GM23338 (cell line): ENCODE data around the gene NENF. TPM values are rescaled to one million over a fixed set of nuclear protein-coding genes. Genes with fewer than 3 reads are reported as not detected.

Experiments
- ATAC-seq: fragments of 200-7000 bp; cut with Tn5 transposase; 3 replicates; pipeline ENCODE4 v1.9.1; 2020
- DNase-seq: peaks from one replicate; pipeline ENCODE4 v3.0.0-alpha.2; 2015; ENCODE audit warnings: low spot score
- H2AFZ ChIP-seq: fragments of 200-600 bp; sonication (generic); 2 replicates; pipeline ENCODE4 v1.8.0; 2016; ENCODE audit warnings: antibody characterized with exemption, mild to moderate bottlenecking, moderate library complexity
- H3F3A ChIP-seq: fragments of 200-600 bp; sonication (generic); replicated peaks from 2 replicates; pipeline ENCODE4 v1.8.0; 2017; ENCODE audit warnings: antibody characterized with exemption, mixed run types, low read depth
- H3K27ac ChIP-seq: fragments of 200-600 bp; sonication (generic); 2 replicates; pipeline ENCODE4 v1.6.1; 2016; ENCODE audit warnings: low read depth
- H3K27me3 ChIP-seq: fragments of 200-600 bp; sonication (generic); 2 replicates; pipeline ENCODE4 v1.8.0; 2016; ENCODE audit warnings: mild to moderate bottlenecking, mixed run types, moderate library complexity; ENCODE audit not compliant: insufficient read depth
- H3K36me3 ChIP-seq: fragments of 200-600 bp; sonication (generic); 2 replicates; pipeline ENCODE4 v1.8.0; 2016; ENCODE audit warnings: mild to moderate bottlenecking; ENCODE audit not compliant: insufficient read depth
- H3K4me1 ChIP-seq: fragments of 200-600 bp; sonication (generic); 2 replicates; pipeline ENCODE4 v1.8.0; 2016; ENCODE audit warnings: mild to moderate bottlenecking, moderate library complexity; ENCODE audit not compliant: insufficient read depth
- H3K4me2 ChIP-seq: fragments of 200-600 bp; sonication (generic); 2 replicates; pipeline ENCODE4 v1.7.1; 2017; ENCODE audit warnings: mixed run types
- H3K4me3 ChIP-seq: fragments of 200-600 bp; sonication (generic); 2 replicates; pipeline ENCODE4 v1.6.1; 2016; ENCODE audit warnings: mixed run types
- H3K79me2 ChIP-seq: fragments of 200-600 bp; sonication (generic); replicated peaks from 2 replicates; pipeline ENCODE4 v1.8.0; 2017; ENCODE audit warnings: mild to moderate bottlenecking; ENCODE audit not compliant: insufficient read depth
- H3K9me2 ChIP-seq: fragments of 200-600 bp; sonication (generic); 2 replicates; pipeline ENCODE4 v1.8.0; 2017; ENCODE audit not compliant: insufficient read depth
- H4K20me1 ChIP-seq: fragments of 200-600 bp; sonication (generic); replicated peaks from 2 replicates; pipeline ENCODE4 v1.8.0; 2017; ENCODE audit warnings: mild to moderate bottlenecking; ENCODE audit not compliant: insufficient read depth
- H3K27ac Mint-ChIP-seq: 2 replicates; pipeline ENCODE4 v1.8.0; 2020; ENCODE audit warnings: inconsistent platforms, mild to moderate bottlenecking, moderate library complexity, mixed read lengths
- H3K27me3 Mint-ChIP-seq: 3 replicates; pipeline ENCODE4 v1.8.0; 2022; ENCODE audit warnings: low read depth, mild to moderate bottlenecking, moderate library complexity, mixed read lengths, inconsistent platforms; ENCODE audit not compliant: insufficient read depth, poor library complexity
- H3K36me3 Mint-ChIP-seq: 3 replicates; pipeline ENCODE4 v1.8.0; 2021; ENCODE audit warnings: low read depth, mild to moderate bottlenecking, inconsistent platforms, moderate library complexity, mixed read lengths
- H3K4me1 Mint-ChIP-seq: 3 replicates; pipeline ENCODE4 v1.8.0; 2020; ENCODE audit warnings: mild to moderate bottlenecking, inconsistent platforms, mixed read lengths
- H3K4me3 Mint-ChIP-seq: 3 replicates; pipeline ENCODE4 v1.8.0; 2021; ENCODE audit warnings: moderate library complexity, mild to moderate bottlenecking, inconsistent platforms, mixed read lengths
- H3K9me3 Mint-ChIP-seq: 3 replicates; pipeline ENCODE4 v1.8.0; 2020; ENCODE audit warnings: moderate library complexity, mild to moderate bottlenecking, inconsistent platforms, mixed read lengths
- JUNB ChIP-seq: IDR thresholded peaks from one replicate; pipeline ENCODE4 v1.6.1; 2016; ENCODE audit warnings: antibody characterized with exemption; ENCODE audit not compliant: unreplicated experiment
- POLR2AphosphoS5 ChIP-seq: IDR thresholded peaks from 2 replicates; pipeline ENCODE4 v1.6.1; 2016; ENCODE audit warnings: antibody characterized with exemption, low read depth
- REST ChIP-seq: IDR thresholded peaks from one replicate; pipeline ENCODE4 v1.6.1; 2018; ENCODE audit warnings: antibody characterized with exemption; ENCODE audit not compliant: unreplicated experiment
- polyA plus RNA-seq: library from polyadenylated mRNA; unstranded; fragments of >200 nt; fragmentation: Nextera tagmentation; extraction: Ambion mirVana; gene quantifications from 2 replicates; pipeline ENCODE4 v1.2.1, GENCODE V29; 2016
- total RNA-seq: library from RNA; depleted of rRNA; stranded (reverse); fragments of >200 nt; shearing (Covaris generic); gene quantifications from 2 replicates; pipeline ENCODE4 v1.2.3, GENCODE V29; 2014
- TF ChIP-seq, protein P1 (sequence below): fragments of 250-450 bp; sonication (Bioruptor Pico); IDR thresholded peaks from 2 replicates; pipeline ENCODE4 v1.5.0; 2020; ENCODE audit warnings: mild to moderate bottlenecking, moderate library complexity
- TF ChIP-seq, protein P2 (sequence below), 2 experiments: fragments of 200-600 bp in 1 of 2; sonication (generic) in 1 of 2; conservative IDR thresholded peaks; 2 replicates each; pipeline versions ENCODE4 v1.5.1 to v1.6.1; 2016 to 2017; ENCODE audit warnings: antibody characterized with exemption in 2 of 2, low read depth in 2 of 2, mild to moderate bottlenecking in 2 of 2, moderate library complexity in 1 of 2

NENF gene
- total and polyA plus RNA-seq, 2 experiments from 2014 or later = 27.6 to 60.7 TPM

DNA sequence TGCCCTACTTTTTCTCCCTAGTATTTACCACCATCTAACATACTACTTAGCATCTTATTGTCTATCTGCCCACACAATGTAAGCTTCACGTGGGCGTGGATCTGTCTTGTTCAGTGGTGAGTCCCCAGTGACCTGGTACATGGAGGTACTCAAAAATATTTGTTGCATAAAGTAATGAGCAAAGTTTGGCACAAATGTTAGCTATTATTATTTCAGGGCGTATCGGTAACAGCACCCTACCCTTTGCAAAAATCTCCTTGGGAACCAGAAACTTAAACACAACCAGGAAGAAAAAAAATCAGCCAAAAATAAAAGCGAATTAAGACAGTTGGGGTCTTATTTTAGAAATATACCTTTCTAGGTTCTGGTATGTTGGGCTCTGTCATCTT, 454 bp upstream of the NENF start (continued):
- TF ChIP-seq, protein P1, sequence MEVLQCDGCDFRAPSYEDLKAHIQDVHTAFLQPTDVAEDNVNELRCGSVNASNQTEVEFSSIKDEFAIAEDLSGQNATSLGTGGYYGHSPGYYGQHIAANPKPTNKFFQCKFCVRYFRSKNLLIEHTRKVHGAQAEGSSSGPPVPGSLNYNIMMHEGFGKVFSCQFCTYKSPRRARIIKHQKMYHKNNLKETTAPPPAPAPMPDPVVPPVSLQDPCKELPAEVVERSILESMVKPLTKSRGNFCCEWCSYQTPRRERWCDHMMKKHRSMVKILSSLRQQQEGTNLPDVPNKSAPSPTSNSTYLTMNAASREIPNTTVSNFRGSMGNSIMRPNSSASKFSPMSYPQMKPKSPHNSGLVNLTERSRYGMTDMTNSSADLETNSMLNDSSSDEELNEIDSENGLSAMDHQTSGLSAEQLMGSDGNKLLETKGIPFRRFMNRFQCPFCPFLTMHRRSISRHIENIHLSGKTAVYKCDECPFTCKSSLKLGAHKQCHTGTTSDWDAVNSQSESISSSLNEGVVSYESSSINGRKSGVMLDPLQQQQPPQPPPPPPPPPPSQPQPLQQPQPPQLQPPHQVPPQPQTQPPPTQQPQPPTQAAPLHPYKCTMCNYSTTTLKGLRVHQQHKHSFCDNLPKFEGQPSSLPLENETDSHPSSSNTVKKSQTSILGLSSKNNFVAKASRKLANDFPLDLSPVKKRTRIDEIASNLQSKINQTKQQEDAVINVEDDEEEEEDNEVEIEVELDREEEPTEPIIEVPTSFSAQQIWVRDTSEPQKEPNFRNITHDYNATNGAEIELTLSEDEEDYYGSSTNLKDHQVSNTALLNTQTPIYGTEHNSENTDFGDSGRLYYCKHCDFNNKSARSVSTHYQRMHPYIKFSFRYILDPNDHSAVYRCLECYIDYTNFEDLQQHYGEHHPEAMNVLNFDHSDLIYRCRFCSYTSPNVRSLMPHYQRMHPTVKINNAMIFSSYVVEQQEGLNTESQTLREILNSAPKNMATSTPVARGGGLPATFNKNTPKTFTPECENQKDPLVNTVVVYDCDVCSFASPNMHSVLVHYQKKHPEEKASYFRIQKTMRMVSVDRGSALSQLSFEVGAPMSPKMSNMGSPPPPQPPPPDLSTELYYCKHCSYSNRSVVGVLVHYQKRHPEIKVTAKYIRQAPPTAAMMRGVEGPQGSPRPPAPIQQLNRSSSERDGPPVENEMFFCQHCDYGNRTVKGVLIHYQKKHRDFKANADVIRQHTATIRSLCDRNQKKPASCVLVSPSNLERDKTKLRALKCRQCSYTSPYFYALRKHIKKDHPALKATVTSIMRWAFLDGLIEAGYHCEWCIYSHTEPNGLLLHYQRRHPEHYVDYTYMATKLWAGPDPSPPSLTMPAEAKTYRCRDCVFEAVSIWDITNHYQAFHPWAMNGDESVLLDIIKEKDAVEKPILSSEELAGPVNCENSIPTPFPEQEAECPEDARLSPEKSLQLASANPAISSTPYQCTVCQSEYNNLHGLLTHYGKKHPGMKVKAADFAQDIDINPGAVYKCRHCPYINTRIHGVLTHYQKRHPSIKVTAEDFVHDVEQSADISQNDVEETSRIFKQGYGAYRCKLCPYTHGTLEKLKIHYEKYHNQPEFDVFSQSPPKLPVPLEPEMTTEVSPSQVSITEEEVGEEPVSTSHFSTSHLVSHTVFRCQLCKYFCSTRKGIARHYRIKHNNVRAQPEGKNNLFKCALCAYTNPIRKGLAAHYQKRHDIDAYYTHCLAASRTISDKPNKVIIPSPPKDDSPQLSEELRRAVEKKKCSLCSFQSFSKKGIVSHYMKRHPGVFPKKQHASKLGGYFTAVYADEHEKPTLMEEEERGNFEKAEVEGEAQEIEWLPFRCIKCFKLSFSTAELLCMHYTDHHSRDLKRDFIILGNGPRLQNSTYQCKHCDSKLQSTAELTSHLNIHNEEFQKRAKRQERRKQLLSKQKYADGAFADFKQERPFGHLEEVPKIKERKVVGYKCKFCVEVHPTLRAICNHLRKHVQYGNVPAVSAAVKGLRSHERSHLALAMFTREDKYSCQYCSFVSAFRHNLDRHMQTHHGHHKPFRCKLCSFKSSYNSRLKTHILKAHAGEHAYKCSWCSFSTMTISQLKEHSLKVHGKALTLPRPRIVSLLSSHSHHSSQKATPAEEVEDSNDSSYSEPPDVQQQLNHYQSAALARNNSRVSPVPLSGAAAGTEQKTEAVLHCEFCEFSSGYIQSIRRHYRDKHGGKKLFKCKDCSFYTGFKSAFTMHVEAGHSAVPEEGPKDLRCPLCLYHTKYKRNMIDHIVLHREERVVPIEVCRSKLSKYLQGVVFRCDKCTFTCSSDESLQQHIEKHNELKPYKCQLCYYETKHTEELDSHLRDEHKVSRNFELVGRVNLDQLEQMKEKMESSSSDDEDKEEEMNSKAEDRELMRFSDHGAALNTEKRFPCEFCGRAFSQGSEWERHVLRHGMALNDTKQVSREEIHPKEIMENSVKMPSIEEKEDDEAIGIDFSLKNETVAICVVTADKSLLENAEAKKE = no peak
- TF ChIP-seq POLR2AphosphoS5 = no peak

DNA sequence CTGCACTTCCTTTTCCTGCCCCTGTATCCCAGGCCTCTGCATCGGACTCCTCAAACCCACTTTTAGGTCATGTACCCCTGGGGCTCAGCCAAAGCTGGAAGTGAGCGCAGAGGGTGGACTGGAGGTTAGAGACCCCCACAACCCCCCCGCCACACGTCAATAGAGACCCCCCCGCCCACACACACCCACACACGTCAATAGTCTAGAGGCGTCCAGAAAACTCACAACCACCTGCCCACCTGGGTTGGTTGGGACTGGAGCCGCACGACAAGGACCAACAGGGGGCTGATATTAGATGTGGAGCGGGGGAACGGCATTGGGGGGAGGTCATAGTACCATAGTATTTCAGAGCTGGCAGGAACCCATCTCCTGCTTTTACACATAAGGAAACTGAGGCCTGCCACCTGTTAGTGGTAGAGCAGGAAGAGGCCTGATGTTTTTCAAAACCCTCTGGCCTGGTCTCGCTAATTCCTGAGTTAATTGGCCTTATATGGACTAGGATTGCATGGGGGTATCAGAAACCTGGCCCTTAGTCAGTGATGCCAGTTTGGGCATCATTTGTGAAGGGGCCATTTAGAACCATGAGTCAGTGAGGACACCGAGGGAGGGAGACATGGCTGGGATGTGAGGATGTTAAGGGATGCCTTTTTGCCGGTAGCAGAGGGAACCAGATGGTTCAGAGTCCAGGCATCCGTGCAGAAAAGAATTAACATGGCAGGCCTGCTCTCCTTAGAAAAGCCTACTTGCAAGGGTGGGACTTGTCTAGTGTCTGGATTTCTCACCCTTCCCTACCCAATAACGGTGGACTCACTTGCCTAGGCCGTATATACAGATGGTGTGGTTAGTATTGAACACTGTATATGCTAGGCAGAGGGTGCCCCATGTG, 1.1 kb downstream of the NENF start:
- Histone ChIP-seq H3K27ac (no peak overlapping the region), H3K9me2 (no peaks in the 10 kb centered on the region), H3K79me2 (no peaks in the 10 kb centered on the region), H3K36me3 (no peaks in the 10 kb centered on the region), H3K27me3 (peaks cover 12% of the 10 kb centered on the region), H2AFZ (peak overlapping the region; percentile 96; the same call in 1 of the 2 replicates), H3K4me1 (peaks cover 16% of the 10 kb centered on the region; the same call in 1 of the 2 replicates), H3K4me2 (peak overlapping the region; percentile 90), H4K20me1 (0 out of 2 replicates have a peak, but pooled peaks cover 4% of the 10 kb centered on the region), H3K4me3 (peak overlapping the region; percentile 82), H3F3A (no peaks in the 10 kb centered on the region)
- Mint-ChIP-seq H3K9me3 (no peaks in the 10 kb centered on the region), H3K4me3 (peak overlapping the region; percentile 78), H3K36me3 (no peaks in the 10 kb centered on the region), H3K27ac (no peak overlapping the region), H3K4me1 (peaks cover 18% of the 10 kb centered on the region), H3K27me3 (peaks cover 8% of the 10 kb centered on the region)
- peak; percentile 33 for DNase-seq
- no peak for ATAC-seq
- TF ChIP-seq REST (no peak), JUNB (no peak)
- TF ChIP-seq, protein P2, sequence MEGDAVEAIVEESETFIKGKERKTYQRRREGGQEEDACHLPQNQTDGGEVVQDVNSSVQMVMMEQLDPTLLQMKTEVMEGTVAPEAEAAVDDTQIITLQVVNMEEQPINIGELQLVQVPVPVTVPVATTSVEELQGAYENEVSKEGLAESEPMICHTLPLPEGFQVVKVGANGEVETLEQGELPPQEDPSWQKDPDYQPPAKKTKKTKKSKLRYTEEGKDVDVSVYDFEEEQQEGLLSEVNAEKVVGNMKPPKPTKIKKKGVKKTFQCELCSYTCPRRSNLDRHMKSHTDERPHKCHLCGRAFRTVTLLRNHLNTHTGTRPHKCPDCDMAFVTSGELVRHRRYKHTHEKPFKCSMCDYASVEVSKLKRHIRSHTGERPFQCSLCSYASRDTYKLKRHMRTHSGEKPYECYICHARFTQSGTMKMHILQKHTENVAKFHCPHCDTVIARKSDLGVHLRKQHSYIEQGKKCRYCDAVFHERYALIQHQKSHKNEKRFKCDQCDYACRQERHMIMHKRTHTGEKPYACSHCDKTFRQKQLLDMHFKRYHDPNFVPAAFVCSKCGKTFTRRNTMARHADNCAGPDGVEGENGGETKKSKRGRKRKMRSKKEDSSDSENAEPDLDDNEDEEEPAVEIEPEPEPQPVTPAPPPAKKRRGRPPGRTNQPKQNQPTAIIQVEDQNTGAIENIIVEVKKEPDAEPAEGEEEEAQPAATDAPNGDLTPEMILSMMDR (conservative IDR thresholded peaks at IDR 0.05; ENCODE audit: low read depth in 2 of 2) = no peak
